ENCODE measurements around the gene CHST9. TPM values are rescaled to one million over a fixed set of nuclear protein-coding genes. Genes with fewer than 3 reads are reported as not detected.

The CHST9 gene
- total and polyA plus RNA-seq, 2 of the 13 experiments (the other 11 are each of a cell fraction or from before 2014, with no cell fraction given), result 3.2 to 9.6 TPM

DNA sequence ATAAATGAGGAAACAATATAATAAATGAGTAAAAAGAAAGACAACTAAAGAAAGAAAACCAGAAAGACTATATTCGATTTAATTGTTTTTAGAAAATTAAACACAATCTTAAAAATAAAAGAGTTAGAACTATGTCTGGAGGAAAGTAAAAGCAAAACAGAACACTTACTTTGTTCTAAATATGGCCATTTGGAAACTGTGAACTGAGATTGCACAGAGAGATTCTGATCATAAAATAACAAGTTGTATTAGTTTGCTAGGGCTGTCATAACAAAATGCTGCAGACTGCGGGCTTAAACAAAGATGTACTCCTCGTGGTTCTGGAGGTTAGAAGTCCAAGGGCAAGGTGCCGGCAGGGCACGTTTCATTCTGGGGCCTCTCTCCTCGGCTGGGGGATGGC, 191.5 kb downstream of the CHST9 start:
- in situ Hi-C loops (cut with HindIII; ENCODE audit: extremely low pct_ligation_motif_present, low pct_unique_long_range_greater_than_20kb) (no loop called here), intact Hi-C loops (cut with micrococcal nuclease; ENCODE audit: unreplicated experiment) (no loop called here)
- Histone ChIP-seq H3K4me1 (ENCODE audit: insufficient read depth, low read length) (no peaks in the 10 kb centered on the region), H2AFZ (ENCODE audit: low read length) (no peak overlapping the region), H3K4me3 (replicated peaks in 1 of 3; ENCODE audit: insufficient read depth in 1 of 3, low read depth in 2 of 3, low read length in 3 of 3) (no peak overlapping the region), H3K36me3 (replicated peaks in 1 of 2; ENCODE audit: control insufficient read depth in 1 of 2, insufficient read depth in 2 of 2, low read length in 2 of 2) (peaks cover 0 to 1% of the 10 kb centered on the region in 2 experiments; a peak in 1 of 5 replicates), H3K79me2 (ENCODE audit: insufficient read depth, low read length) (no peaks in the 10 kb centered on the region), H3K4me2 (ENCODE audit: low read depth, low read length) (no peak overlapping the region), H4K20me1 (ENCODE audit: insufficient read depth, low read length) (no peaks in the 10 kb centered on the region), H3K9ac (ENCODE audit: insufficient read depth, low read depth, low read length) (no peak overlapping the region), H3K27me3 (ENCODE audit: control insufficient read depth in 1 of 2, insufficient read depth in 2 of 2, low read length in 2 of 2) (no peaks in the 10 kb centered on the region), H3K27ac (ENCODE audit: extremely low read length, insufficient read depth, low read length) (no peak overlapping the region), H3K9me3 (ENCODE audit: low read length) (no peaks in the 10 kb centered on the region)
- POLR2A ChIA-PET, result no interaction called here
- CTCF ChIA-PET (ENCODE audit: low intra/inter-chr PET ratio, low total read pairs), result no interaction called here
- DNase-seq (ENCODE audit: low spot score) (no peak), ATAC-seq (no peak), FAIRE-seq (no peak)
- TF ChIP-seq ZNF841 (CRISPR knock-in tag; IDR thresholded peaks at IDR 0.05; ENCODE audit: borderline replicate concordance) (no peak), ZKSCAN1 (IDR thresholded peaks at IDR 0.05; ENCODE audit: low read length) (no peak), ZNF777 (CRISPR knock-in tag; IDR thresholded peaks at IDR 0.05) (no peak), ONECUT2 (CRISPR knock-in tag; IDR thresholded peaks at IDR 0.05) (no peak), ZSCAN30 (CRISPR knock-in tag; IDR thresholded peaks at IDR 0.05) (no peak), SKIL (CRISPR knock-in tag; IDR thresholded peaks at IDR 0.05; ENCODE audit: borderline replicate concordance) (no peak)
- TF ChIP-seq, protein P1, sequence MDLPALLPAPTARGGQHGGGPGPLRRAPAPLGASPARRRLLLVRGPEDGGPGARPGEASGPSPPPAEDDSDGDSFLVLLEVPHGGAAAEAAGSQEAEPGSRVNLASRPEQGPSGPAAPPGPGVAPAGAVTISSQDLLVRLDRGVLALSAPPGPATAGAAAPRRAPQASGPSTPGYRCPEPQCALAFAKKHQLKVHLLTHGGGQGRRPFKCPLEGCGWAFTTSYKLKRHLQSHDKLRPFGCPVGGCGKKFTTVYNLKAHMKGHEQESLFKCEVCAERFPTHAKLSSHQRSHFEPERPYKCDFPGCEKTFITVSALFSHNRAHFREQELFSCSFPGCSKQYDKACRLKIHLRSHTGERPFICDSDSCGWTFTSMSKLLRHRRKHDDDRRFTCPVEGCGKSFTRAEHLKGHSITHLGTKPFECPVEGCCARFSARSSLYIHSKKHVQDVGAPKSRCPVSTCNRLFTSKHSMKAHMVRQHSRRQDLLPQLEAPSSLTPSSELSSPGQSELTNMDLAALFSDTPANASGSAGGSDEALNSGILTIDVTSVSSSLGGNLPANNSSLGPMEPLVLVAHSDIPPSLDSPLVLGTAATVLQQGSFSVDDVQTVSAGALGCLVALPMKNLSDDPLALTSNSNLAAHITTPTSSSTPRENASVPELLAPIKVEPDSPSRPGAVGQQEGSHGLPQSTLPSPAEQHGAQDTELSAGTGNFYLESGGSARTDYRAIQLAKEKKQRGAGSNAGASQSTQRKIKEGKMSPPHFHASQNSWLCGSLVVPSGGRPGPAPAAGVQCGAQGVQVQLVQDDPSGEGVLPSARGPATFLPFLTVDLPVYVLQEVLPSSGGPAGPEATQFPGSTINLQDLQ (CRISPR knock-in tag; IDR thresholded peaks at IDR 0.05), result no peak
- BruUV-seq (replicated peaks), result no TSS peak
- 74% methylated on average over 6 of the region's 6 CpGs for WGBS (ENCODE audit: low lambda C conversion rate)
